ENCODE data around the gene PES1.
"Not testable (repeated sequence)": the region's sequence is repeated elsewhere in the genome, so short reads cannot be mapped to it uniquely, and the experiment has no call there.

DNA sequence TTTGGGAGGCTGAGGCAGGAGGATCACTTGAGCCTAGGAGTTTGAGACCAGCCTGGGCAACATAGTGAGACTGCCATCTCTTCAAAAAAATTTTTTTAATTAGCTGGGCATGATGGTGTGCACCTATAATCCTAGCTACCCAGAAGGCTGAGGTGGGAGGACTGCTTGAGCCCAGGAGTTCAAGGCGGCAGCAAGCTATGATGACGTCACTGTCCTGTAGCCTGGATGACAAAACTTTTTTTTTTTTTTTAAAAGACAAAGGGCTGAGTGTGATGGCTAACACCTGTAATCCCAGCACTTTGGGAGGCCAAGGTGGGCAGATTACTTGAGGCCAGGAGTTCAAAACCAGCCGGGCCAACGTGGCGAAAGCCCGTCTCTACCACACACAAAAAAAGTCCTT lies 28.2 kb upstream of the PES1 start:
- TF ChIP-seq CTCF (conservative IDR thresholded peaks at IDR 0.05); ZFX (IDR thresholded peaks at IDR 0.05): not testable (repeated sequence)
